CD4-positive, alpha-beta T cell (primary cell): ENCODE results near the gene SLC34A1. TPM values are rescaled to one million over a fixed set of nuclear protein-coding genes. Genes with fewer than 3 reads are reported as not detected.

Source experiments
- ATAC-seq: fragments of 200-7000 bp; cut with Tn5 transposase; one replicate; pipeline ENCODE4 v1.10.0; 2022; ENCODE audit warnings: mild to moderate bottlenecking; ENCODE audit not compliant: poor library complexity
- CTCF ChIA-PET: fragments of 350-600 bp; sonication (Branson Sonifier 250); formaldehyde crosslinking; loops from one replicate; lab custom pipeline; 2021; ENCODE audit warnings: antibody characterized with exemption, inconsistent platforms; lab: Charles Lee
- POLR2A ChIA-PET: fragments of 350-600 bp; sonication (Branson Sonifier 250); formaldehyde crosslinking; loops from one replicate; lab custom pipeline; 2021; ENCODE audit warnings: antibody characterized with exemption, inconsistent platforms; lab: Charles Lee
- DNase-seq, 14 experiments: peaks; one replicate each; pipeline ENCODE4 v3.0.0-alpha.2; 2013 to 2020; ENCODE audit warnings: mixed read lengths in 2 of 14
- H3K27ac ChIP-seq, 2 donors: one replicate each; pipeline versions ENCODE4 v1.5.1 to v1.7.0; 2013; ENCODE audit warnings: low read length in 2 of 2, low read depth in 1 of 2, mild to moderate bottlenecking in 1 of 2
- H3K27me3 ChIP-seq, 2 experiments: 1 replicate in 1 of 2; 2 replicates in 1 of 2; pipeline versions ENCODE4 v1.6.1 to v1.7.0; 2013; ENCODE audit warnings: low read length in 2 of 2, control low read depth in 1 of 2, mild to moderate bottlenecking in 1 of 2, moderate library complexity in 1 of 2; ENCODE audit not compliant: insufficient read depth in 2 of 2, control insufficient read depth in 1 of 2
- H3K36me3 ChIP-seq: one replicate; pipeline ENCODE4 v1.6.1; 2013; ENCODE audit warnings: low read length, control low read depth; ENCODE audit not compliant: insufficient read depth
- H3K4me1 ChIP-seq: one replicate; pipeline ENCODE4 v1.6.1; 2013; ENCODE audit warnings: low read length, control low read depth; ENCODE audit not compliant: insufficient read depth
- H3K4me3 ChIP-seq: one replicate; pipeline ENCODE4 v1.5.1; 2013; ENCODE audit warnings: mild to moderate bottlenecking, low read length, moderate library complexity
- H3K9me3 ChIP-seq, 2 experiments: 1 replicate in 1 of 2; 2 replicates in 1 of 2; pipeline versions ENCODE4 v1.6.1 to v1.7.0; 2013; ENCODE audit warnings: low read length in 2 of 2, mild to moderate bottlenecking in 2 of 2, control low read depth in 1 of 2, moderate library complexity in 1 of 2; ENCODE audit not compliant: control insufficient read depth in 1 of 2, insufficient read depth in 1 of 2
- H3K27ac Mint-ChIP-seq: one replicate; pipeline ENCODE4 v1.8.0; 2020; ENCODE audit warnings: mixed read lengths
- H3K27me3 Mint-ChIP-seq: one replicate; pipeline ENCODE4 v1.8.0; 2021; ENCODE audit warnings: mixed read lengths
- H3K36me3 Mint-ChIP-seq: one replicate; pipeline ENCODE4 v1.8.0; 2021; ENCODE audit warnings: low read depth, mixed read lengths
- H3K4me1 Mint-ChIP-seq: one replicate; pipeline ENCODE4 v1.8.0; 2021; ENCODE audit warnings: low read depth, mixed read lengths
- H3K4me3 Mint-ChIP-seq: one replicate; pipeline ENCODE4 v1.8.0; 2020; ENCODE audit warnings: mild to moderate bottlenecking, mixed read lengths
- H3K9me3 Mint-ChIP-seq: one replicate; pipeline ENCODE4 v1.8.0; 2020; ENCODE audit warnings: mixed read lengths
- intact Hi-C, 2 experiments: fragments of 100-400 bp; cut with DNase I in 1 of 2; cut with micrococcal nuclease in 1 of 2; formaldehyde crosslinking; loops; one replicate each; pipeline versions ENCODE4 v1.15.1 to v1.9.0; 2023 to 2025; cut with DNase I, micrococcal nuclease
- total RNA-seq, 174 experiments: library from RNA in 2 of 174; stranded (reverse) in 2 of 174; gene quantifications; one replicate each; pipeline ENCODE4 v1.2.3 and lab custom pipeline; 2021 to 2026
- TF ChIP-seq, protein P1 (sequence below): fragments of 200-600 bp; IDR thresholded peaks from one replicate; pipeline ENCODE4 v1.8.0; 2022; ENCODE audit warnings: antibody characterized with exemption, mild to moderate bottlenecking

The SLC34A1 gene
- total RNA-seq, 2 experiments from 2014 or later = not detected

DNA sequence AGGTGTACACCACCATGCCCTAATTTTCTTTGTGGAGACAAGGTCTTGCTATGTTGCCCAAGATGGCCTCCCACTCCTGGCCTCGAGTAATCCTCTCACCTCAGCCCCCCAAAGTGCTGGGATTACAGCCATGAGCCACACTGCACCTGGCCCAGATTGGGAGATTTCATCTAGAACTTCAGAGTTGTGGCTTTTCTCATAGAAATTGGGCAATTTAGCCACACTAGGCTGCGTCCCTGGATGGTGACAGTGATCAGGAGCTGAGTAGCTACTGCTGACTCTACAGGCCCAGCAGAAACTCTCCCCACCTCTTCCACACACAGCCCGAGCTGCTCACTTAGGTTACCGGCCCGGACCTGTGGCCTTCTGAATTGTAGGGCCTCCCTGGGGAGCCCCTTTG, 8.5 kb downstream of the SLC34A1 start:
- ChIA-PET CTCF (interaction anchor here (6.0 to 6.1 kb wide), 2 partner anchors 11 to 62 kb away, joined by 115 to 136 read pairs; no protein-coding TSS in a partner anchor), POLR2A (no interaction called here)
- peaks cover 35% of the 10 kb centered on the region for H3K4me1 Mint-ChIP-seq
- Histone ChIP-seq H3K27me3 (no peaks in the 10 kb centered on the region), H3K4me3 (no peak overlapping the region), H3K4me1 (peaks cover 39% of the 10 kb centered on the region), H3K27ac (no peak overlapping the region), H3K36me3 (no peaks in the 10 kb centered on the region), H3K9me3 (no peaks in the 10 kb centered on the region)
- intact Hi-C loops = loop anchor here in 1 of 2 experiments (10.0 kb wide), 1 partner anchor 672 kb away; no protein-coding TSS in a partner anchor
- TF ChIP-seq, protein P1, sequence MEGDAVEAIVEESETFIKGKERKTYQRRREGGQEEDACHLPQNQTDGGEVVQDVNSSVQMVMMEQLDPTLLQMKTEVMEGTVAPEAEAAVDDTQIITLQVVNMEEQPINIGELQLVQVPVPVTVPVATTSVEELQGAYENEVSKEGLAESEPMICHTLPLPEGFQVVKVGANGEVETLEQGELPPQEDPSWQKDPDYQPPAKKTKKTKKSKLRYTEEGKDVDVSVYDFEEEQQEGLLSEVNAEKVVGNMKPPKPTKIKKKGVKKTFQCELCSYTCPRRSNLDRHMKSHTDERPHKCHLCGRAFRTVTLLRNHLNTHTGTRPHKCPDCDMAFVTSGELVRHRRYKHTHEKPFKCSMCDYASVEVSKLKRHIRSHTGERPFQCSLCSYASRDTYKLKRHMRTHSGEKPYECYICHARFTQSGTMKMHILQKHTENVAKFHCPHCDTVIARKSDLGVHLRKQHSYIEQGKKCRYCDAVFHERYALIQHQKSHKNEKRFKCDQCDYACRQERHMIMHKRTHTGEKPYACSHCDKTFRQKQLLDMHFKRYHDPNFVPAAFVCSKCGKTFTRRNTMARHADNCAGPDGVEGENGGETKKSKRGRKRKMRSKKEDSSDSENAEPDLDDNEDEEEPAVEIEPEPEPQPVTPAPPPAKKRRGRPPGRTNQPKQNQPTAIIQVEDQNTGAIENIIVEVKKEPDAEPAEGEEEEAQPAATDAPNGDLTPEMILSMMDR = no peak
- no peak overlapping the region for H3K27ac Mint-ChIP-seq
- ATAC-seq (no peak), DNase-seq (no peak)
- no peaks in the 10 kb centered on the region for H3K36me3 Mint-ChIP-seq
- no peaks in the 10 kb centered on the region for H3K9me3 Mint-ChIP-seq
- no peak overlapping the region for H3K4me3 Mint-ChIP-seq
- H3K27me3 Mint-ChIP-seq = no peaks in the 10 kb centered on the region

DNA sequence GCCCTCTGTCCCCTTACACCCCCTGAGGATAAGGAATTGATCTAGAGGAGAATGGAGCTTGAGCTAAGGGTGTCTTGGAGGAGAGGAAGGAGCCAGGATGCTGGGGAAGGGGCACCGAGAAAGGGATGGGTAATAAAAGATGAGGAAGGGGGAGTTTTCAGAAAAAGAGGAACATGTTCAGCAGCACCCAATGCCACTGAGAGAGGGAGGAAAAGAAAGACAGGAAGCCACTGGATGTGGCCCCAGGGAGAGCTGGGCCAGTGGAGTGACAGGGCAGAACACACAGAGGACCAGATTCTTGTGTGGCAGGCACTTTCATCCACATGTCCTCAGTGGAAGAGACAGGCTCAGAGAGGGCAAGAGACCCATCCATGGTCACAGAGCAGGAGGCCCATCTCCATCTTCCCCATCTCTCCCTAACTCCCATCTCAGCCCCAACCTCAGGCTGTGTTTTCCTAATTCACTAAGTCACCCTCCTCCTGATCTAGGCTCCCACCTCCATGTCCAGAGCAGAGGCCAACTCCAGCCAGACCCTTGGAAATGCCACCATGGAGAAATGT, 9.1 kb downstream of the SLC34A1 start:
- intact Hi-C loops = loop anchor here in 1 of 2 experiments (10.0 kb wide), 1 partner anchor 672 kb away; no protein-coding TSS in a partner anchor
- Mint-ChIP-seq H3K27ac (no peak overlapping the region), H3K36me3 (no peaks in the 10 kb centered on the region), H3K4me3 (no peak overlapping the region), H3K9me3 (no peaks in the 10 kb centered on the region), H3K4me1 (peaks cover 32% of the 10 kb centered on the region), H3K27me3 (no peaks in the 10 kb centered on the region)
- CTCF ChIA-PET = interaction anchor here (6.0 to 6.1 kb wide), 2 partner anchors 10 to 62 kb away, joined by 115 to 136 read pairs; no protein-coding TSS in a partner anchor
- POLR2A ChIA-PET = no interaction called here
- Histone ChIP-seq H3K9me3 (no peaks in the 10 kb centered on the region), H3K4me1 (peaks cover 33% of the 10 kb centered on the region), H3K27me3 (no peaks in the 10 kb centered on the region), H3K36me3 (no peaks in the 10 kb centered on the region), H3K27ac (no peak overlapping the region), H3K4me3 (no peak overlapping the region)
- DNase-seq (peak in 1 of 14 experiments; percentile 20), ATAC-seq (no peak)
- TF ChIP-seq, protein P1 = no peak

DNA sequence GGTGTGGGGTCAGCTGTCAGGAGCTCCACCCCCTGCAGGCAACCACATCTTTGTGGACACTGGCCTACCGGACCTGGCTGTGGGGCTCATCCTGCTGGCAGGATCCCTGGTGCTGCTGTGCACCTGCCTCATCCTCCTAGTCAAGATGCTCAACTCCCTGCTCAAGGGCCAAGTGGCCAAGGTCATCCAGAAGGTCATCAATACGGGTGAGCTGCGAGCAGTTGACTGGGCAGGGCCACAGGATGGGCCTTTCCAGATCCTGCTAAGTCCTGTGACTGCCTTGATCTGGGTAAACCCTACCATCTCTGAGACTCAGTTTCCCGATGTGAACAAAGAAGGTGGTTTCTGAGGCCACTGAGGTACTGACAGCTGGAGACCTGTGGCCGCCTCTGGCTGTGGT, 9.8 kb downstream of the SLC34A1 start:
- Mint-ChIP-seq H3K9me3 (no peaks in the 10 kb centered on the region), H3K4me3 (no peak overlapping the region), H3K27ac (no peak overlapping the region), H3K36me3 (no peaks in the 10 kb centered on the region), H3K4me1 (peaks cover 25% of the 10 kb centered on the region), H3K27me3 (no peaks in the 10 kb centered on the region)
- Histone ChIP-seq H3K4me1 (peaks cover 26% of the 10 kb centered on the region), H3K4me3 (no peak overlapping the region), H3K27me3 (no peaks in the 10 kb centered on the region), H3K27ac (no peak overlapping the region), H3K9me3 (no peaks in the 10 kb centered on the region), H3K36me3 (no peaks in the 10 kb centered on the region)
- ATAC-seq = no peak
- DNase-seq = no peak
- POLR2A ChIA-PET = no interaction called here
- CTCF ChIA-PET = interaction anchor here (1.7 to 6.0 kb wide), 3 partner anchors 9 to 61 kb away, joined by 10 to 115 read pairs (median 11); no protein-coding TSS in a partner anchor
- TF ChIP-seq, protein P1 = no peak
- intact Hi-C loops = loop anchor here in 1 of 2 experiments (10.0 kb wide), 1 partner anchor 671 kb away; no protein-coding TSS in a partner anchor
